Measurements from ENCODE around the gene WDR45B. TPM values are rescaled to one million over a fixed set of nuclear protein-coding genes. Genes with fewer than 3 reads are reported as not detected.

The WDR45B gene
- total RNA-seq, 2 donors from 2014 or later: 97.8 to 146 TPM

DNA sequence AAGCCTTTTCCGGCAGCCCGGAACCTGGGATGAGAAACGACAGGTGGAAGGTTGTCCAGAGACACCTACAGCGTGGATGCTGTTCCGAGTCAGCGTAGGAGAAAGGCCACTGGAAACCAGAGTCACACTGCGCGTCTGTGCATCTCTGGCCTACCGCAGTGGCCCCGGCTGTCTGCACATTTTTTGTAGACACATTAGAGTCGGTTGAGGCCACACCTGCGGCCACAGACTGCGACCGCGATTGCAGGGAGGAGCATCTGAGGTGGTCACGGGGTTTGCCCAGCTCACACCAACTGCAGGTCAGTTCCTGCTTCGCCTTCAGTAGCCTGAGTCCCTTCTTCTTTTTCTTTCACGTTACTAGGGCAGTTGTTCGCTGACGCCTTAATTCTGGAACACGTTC is 52.4 kb downstream of the WDR45B start:
- H3K27me3 ChIP-seq (replicated peaks; ENCODE audit: insufficient read depth): no peaks in the 10 kb centered on the region
- no peaks in the 10 kb centered on the region for H3K9me3 ChIP-seq
- TF ChIP-seq POLR2AphosphoS5 (IDR thresholded peaks at IDR 0.05) (no peak), POLR2A (IDR thresholded peaks at IDR 0.05) (no peak)
- TF ChIP-seq, protein P1, sequence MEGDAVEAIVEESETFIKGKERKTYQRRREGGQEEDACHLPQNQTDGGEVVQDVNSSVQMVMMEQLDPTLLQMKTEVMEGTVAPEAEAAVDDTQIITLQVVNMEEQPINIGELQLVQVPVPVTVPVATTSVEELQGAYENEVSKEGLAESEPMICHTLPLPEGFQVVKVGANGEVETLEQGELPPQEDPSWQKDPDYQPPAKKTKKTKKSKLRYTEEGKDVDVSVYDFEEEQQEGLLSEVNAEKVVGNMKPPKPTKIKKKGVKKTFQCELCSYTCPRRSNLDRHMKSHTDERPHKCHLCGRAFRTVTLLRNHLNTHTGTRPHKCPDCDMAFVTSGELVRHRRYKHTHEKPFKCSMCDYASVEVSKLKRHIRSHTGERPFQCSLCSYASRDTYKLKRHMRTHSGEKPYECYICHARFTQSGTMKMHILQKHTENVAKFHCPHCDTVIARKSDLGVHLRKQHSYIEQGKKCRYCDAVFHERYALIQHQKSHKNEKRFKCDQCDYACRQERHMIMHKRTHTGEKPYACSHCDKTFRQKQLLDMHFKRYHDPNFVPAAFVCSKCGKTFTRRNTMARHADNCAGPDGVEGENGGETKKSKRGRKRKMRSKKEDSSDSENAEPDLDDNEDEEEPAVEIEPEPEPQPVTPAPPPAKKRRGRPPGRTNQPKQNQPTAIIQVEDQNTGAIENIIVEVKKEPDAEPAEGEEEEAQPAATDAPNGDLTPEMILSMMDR (IDR thresholded peaks at IDR 0.05): no peak
- 89% methylated on average over 21 of the region's 21 CpGs for WGBS
- intact Hi-C loops (cut with DNase I): no loop called here
- peaks cover 11% of the 10 kb centered on the region for H3K4me1 ChIP-seq (replicated peaks)
- no peak for DNase-seq (ENCODE audit: low spot score)
- H3K27ac ChIP-seq: no peak overlapping the region
- H3K36me3 ChIP-seq: no peaks in the 10 kb centered on the region
- no peak overlapping the region for H3K4me3 ChIP-seq

DNA sequence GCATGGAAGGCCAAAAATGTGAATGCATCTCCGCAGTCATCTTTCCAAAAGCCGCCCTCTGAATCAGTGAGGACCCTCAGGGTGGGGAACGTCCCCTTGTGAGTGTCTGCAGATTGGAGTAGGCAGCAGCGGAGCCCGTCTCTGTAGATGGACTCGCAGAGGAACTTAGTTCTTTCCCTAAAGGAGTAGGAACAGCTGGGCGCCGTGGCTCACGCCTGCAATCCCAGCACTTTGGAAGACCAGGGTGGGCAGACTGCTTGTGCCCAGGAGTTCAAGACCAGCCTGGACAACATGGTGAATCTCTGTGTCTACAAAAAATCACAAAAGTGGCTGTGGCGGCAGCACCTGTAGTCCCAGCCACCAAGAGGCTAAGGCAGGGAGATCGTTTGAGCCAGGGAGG is 53.7 kb downstream of the WDR45B start:
- intact Hi-C loops (cut with DNase I): no loop called here
- Histone ChIP-seq H3K27ac (no peak overlapping the region), H3K4me3 (no peak overlapping the region), H3K9me3 (no peaks in the 10 kb centered on the region), H3K27me3 (replicated peaks; ENCODE audit: insufficient read depth) (no peaks in the 10 kb centered on the region), H3K36me3 (no peaks in the 10 kb centered on the region), H3K4me1 (replicated peaks) (peaks cover 11% of the 10 kb centered on the region)
- TF ChIP-seq, protein P1 (IDR thresholded peaks at IDR 0.05): no peak
- TF ChIP-seq POLR2AphosphoS5 (IDR thresholded peaks at IDR 0.05): no peak
- no peak for TF ChIP-seq POLR2A (IDR thresholded peaks at IDR 0.05)
- DNase-seq (ENCODE audit: low spot score): no peak
- 94% methylated on average over 11 of the region's 11 CpGs for WGBS

DNA sequence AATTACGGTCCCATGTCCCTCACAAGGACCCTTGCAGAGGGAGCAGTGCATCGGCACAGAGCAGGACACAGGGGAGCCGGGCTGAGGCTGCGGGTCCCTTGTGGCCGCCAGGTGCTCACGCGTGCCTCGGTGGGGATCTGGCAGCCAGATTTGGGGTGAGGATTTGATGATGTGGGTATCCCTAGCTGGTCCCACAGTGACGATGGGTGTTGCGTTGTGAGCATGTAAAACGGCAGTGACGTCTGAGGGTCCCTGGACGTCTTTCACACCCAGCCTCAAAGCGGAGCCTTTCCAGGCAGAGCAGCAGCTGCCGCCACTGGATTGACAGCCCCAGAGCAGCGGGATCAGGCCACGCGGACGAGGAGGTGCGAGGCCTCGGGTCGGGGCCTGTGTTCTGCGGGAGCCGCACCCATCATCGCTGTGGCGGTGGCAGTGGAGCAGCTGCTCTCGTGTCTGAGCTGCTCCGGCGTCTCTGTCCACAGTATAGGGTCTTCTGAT is 54.6 kb downstream of the WDR45B start:
- Histone ChIP-seq H3K27ac (peak overlapping the region; percentile 95 to 96), H3K36me3 (no peaks in the 10 kb centered on the region), H3K4me3 (peak overlapping the region; percentile 46 to 50), H3K27me3 (replicated peaks; ENCODE audit: insufficient read depth) (no peaks in the 10 kb centered on the region), H3K4me1 (replicated peaks) (peaks cover 11% of the 10 kb centered on the region), H3K9me3 (no peaks in the 10 kb centered on the region)
- no peak for DNase-seq (ENCODE audit: low spot score)
- TF ChIP-seq, protein P1 (IDR thresholded peaks at IDR 0.05): peak in 1 of 4 experiments; percentile 13
- TF ChIP-seq POLR2AphosphoS5 (IDR thresholded peaks at IDR 0.05) (no peak), POLR2A (IDR thresholded peaks at IDR 0.05) (no peak)
- intact Hi-C loops (cut with DNase I): no loop called here
- 33% methylated on average over 28 of the region's 29 CpGs for WGBS

DNA sequence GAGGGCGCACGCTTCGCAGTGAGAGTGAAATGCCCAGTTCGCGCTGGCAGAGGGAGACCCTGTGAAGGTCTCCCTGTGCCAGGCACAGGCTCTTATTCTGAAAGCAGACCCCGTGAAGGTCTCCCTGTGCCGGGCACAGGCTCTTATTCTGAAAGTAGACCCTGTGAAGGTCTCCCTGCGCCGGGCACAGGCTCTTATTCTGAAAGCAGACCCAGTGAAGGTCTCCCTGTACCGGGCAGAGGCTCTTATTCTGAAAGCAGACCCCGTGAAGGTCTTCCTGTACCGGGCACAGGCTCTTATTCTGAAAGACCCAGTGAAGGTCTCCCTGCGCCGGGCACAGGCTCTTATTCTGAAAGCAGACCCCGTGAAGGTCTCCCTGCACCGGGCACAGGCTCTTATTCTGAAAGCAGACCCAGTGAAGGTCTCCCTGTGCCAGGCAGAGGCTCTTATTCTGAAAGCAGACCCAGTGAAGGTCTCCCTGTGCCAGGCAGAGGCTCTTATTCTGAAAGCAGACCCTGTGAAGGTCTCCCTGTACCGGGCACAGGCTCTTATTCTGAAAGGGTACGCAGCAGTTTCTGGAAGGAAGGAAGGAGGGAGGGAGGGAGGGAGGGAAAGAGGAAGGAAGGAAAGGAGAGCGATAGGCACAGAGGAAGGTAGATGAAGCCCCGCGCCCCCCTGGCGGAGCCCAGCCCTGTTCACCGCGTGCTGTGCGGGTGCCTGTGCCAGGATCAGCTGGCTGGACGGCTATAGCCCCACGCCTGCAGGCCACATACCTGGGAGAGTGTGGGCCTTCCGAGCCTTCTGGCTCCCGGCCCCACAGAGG is 55.3 kb downstream of the WDR45B start:
- whole genome bisulfite sequencing: 7% methylated on average over 29 of the region's 29 CpGs
- no peaks in the 10 kb centered on the region for H3K9me3 ChIP-seq
- H3K27me3 ChIP-seq (replicated peaks; ENCODE audit: insufficient read depth): no peaks in the 10 kb centered on the region
- H3K4me3 ChIP-seq: peak overlapping the region; percentile 46 to 50
- intact Hi-C loops (cut with DNase I): no loop called here
- peaks cover 11% of the 10 kb centered on the region for H3K4me1 ChIP-seq (replicated peaks)
- TF ChIP-seq POLR2A (IDR thresholded peaks at IDR 0.05) (no peak), POLR2AphosphoS5 (IDR thresholded peaks at IDR 0.05) (peak; percentile 29)
- TF ChIP-seq, protein P1 (IDR thresholded peaks at IDR 0.05): no peak
- peak overlapping the region; percentile 95 to 96 for H3K27ac ChIP-seq
- DNase-seq (ENCODE audit: low spot score): peak; percentile 81
- H3K36me3 ChIP-seq: peaks cover 0 to 1% of the 10 kb centered on the region in 2 donors

Data from prostate gland (tissue), 2 donors.